Inferior parietal cortex (tissue), 1 donor: ENCODE measurements around the gene PHF12.

Experiments
- DNase-seq: peaks from one replicate; pipeline ENCODE4 v3.0.0-alpha.2; 2016; ENCODE audit errors: extremely low spot score

PHF12 gene

DNA sequence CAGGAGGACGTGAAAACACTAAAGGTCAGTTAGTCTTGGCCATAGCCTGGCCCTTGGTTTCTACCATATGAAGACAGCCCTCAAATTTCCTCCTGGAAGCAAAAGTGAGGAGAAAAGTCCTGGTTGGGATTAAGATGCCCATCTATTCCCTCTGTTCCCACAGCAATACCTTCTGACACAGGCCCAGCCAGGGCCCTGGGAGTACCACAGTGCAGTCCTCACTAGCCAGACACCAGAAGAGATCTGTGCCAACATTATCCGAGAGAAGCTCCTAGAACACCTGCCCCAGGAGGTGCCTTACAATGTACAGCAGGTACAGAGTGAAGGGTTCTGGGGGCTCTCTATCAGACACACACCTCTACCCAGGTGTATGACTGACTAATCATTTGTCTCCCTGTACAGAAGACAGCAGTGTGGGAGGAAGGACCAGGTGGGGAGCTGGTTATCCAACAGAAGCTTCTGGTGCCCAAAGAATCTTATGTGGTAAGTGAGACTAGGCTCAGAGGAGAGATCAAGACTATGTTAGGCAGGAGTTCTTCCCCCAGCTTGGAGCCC is 92.4 kb downstream of the PHF12 start:
- DNase-seq = no peak

DNA sequence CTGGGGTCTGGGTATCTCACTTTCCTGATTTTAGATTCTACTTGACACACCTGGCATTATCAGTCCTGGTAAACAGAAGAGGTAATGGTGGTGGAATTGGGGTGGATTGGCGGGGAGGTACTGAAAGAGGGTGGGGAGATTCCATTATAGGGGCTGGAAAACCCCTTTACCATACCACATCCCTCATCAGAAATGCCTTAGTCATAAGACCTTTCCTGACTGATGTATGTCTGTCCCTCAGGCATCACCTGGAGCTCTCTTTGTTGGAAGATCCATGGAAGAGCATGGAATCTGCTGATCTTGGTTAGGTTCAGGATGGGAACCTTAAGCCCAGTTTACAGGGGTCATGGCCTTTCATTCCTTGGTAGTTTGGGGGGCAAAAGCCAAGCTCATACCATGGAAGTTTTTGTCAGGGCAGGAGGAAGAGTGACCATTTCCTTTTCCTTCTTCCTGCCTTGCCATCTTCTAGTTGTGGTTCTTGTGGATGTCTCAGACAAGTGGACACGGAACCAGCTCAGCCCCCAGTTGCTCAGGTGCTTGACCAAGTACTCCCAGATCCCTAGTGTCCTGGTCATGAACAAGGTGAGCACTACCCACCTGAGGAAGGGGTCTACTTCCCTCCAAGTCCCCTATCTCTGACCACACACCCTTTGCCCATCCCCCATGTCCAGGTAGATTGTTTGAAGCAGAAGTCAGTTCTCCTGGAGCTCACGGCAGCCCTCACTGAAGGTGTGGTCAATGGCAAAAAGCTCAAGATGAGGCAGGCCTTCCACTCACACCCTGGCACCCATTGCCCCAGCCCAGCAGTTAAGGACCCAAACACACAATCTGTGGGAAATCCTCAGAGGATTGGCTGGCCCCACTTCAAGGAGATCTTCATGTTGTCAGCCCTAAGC is 93.2 kb downstream of the PHF12 start:
- no peak for DNase-seq

- no peak for DNase-seq
Measured at GRCh38 chr17:28856028-28856574, 95.2 kb downstream of the PHF12 start.

- no peak for DNase-seq
Measured at GRCh38 chr17:28855336-28855679, 96.0 kb downstream of the PHF12 start.
